HepG2 (cell line): ENCODE results near the gene RNF13. TPM values are rescaled to one million over a fixed set of nuclear protein-coding genes. Genes with fewer than 3 reads are reported as not detected.

Experiments used
- CTCF ChIP-seq: sonication (generic); formaldehyde crosslinking; IDR thresholded peaks from 2 replicates; pipeline ENCODE4 v1.5.0; 2020; ENCODE audit warnings: mild to moderate bottlenecking, missing genetic modification reagents, moderate library complexity
- FUBP1 ChIP-seq: sonication (generic); formaldehyde crosslinking; IDR thresholded peaks from 2 replicates; pipeline ENCODE4 v1.5.1; 2020; ENCODE audit warnings: missing genetic modification reagents, mild to moderate bottlenecking, borderline replicate concordance
- JUNB ChIP-seq: sonication (generic); formaldehyde crosslinking; IDR thresholded peaks from 2 replicates; pipeline ENCODE4 v1.8.0; 2022; ENCODE audit warnings: missing genetic modification reagents, mild to moderate bottlenecking, borderline replicate concordance
- SATB2 ChIP-seq: sonication (generic); formaldehyde crosslinking; IDR thresholded peaks from 2 replicates; pipeline ENCODE4 v1.5.0; 2020; ENCODE audit warnings: missing genetic modification reagents
- SIX4 ChIP-seq: sonication (generic); formaldehyde crosslinking; IDR thresholded peaks from 2 replicates; pipeline ENCODE4 v1.4.0; 2020; ENCODE audit warnings: missing genetic modification reagents
- SMAD1 ChIP-seq: sonication (generic); formaldehyde crosslinking; IDR thresholded peaks from 2 replicates; pipeline ENCODE4 v1.4.0; 2020; ENCODE audit warnings: missing genetic modification reagents, low read depth, mild to moderate bottlenecking, borderline replicate concordance
- STAT6 ChIP-seq: sonication (generic); formaldehyde crosslinking; IDR thresholded peaks from 2 replicates; pipeline ENCODE4 v1.4.0; 2020; ENCODE audit warnings: missing genetic modification reagents, mild to moderate bottlenecking, borderline replicate concordance
- TAF15 ChIP-seq: fragments of 200-400 bp; formaldehyde crosslinking; IDR thresholded peaks from one replicate; pipeline ENCODE4 v1.6.1; 2018; ENCODE audit warnings: mild to moderate bottlenecking, low read depth, low read length; ENCODE audit not compliant: poor library complexity, severe bottlenecking
- U2AF1 ChIP-seq: fragments of 200-400 bp; formaldehyde crosslinking; optimal IDR thresholded peaks from 2 replicates; pipeline ENCODE3; 2017; ENCODE audit warnings: mild to moderate bottlenecking, low read depth, low read length
- ZNF10 ChIP-seq: sonication (generic); formaldehyde crosslinking; IDR thresholded peaks from 2 replicates; pipeline ENCODE4 v1.4.0; 2020; ENCODE audit warnings: mild to moderate bottlenecking, low read depth, missing genetic modification reagents, borderline replicate concordance
- ZNF18 ChIP-seq: sonication (generic); formaldehyde crosslinking; IDR thresholded peaks from 2 replicates; pipeline ENCODE4 v1.8.0; 2022; ENCODE audit warnings: mild to moderate bottlenecking, missing genetic modification reagents; ENCODE audit not compliant: insufficient replicate concordance
- ZNF230 ChIP-seq: sonication (generic); formaldehyde crosslinking; IDR thresholded peaks from 2 replicates; pipeline ENCODE4 v1.4.0; 2020; ENCODE audit warnings: mild to moderate bottlenecking, missing genetic modification reagents
- ZNF333 ChIP-seq: sonication (generic); formaldehyde crosslinking; IDR thresholded peaks from 2 replicates; pipeline ENCODE4 v1.4.0; 2020; ENCODE audit warnings: mild to moderate bottlenecking, missing genetic modification reagents, borderline replicate concordance
- ZNF660 ChIP-seq: sonication (generic); formaldehyde crosslinking; IDR thresholded peaks from 2 replicates; pipeline ENCODE4 v1.5.1; 2020; ENCODE audit warnings: mild to moderate bottlenecking, low read depth, missing genetic modification reagents, borderline replicate concordance
- ZNF781 ChIP-seq: sonication (generic); formaldehyde crosslinking; IDR thresholded peaks from 2 replicates; pipeline ENCODE4 v1.5.1; 2020; ENCODE audit warnings: borderline replicate concordance, mild to moderate bottlenecking, missing genetic modification reagents; ENCODE audit errors: not compliant biosample characterization
- polyA plus RNA-seq, 8 experiments: library from polyadenylated mRNA; depleted of rRNA in 3 of 8; stranded (reverse) in 7 of 8; unstranded in 1 of 8; fragments of >200 nt; fragmentation: Illumina TruSeq in 4 of 8; extraction: Trizol in 4 of 8; gene quantifications; 2 replicates each; pipeline versions ENCODE4 v1.2.1 to v1.2.3, GENCODE V29; 2011 to 2016; ENCODE audit warnings: low read depth in 4 of 8, missing spikeins in 1 of 8, mixed read lengths in 1 of 8; ENCODE audit not compliant: insufficient read depth in 1 of 8
- total RNA-seq, 5 experiments: library from RNA; depleted of rRNA; stranded (reverse); fragments of >200 nt; fragmentation: Illumina TruSeq; extraction: Trizol; gene quantifications; 2 replicates each; pipeline ENCODE4 v1.2.3, GENCODE V29; 2016; ENCODE audit warnings: low read depth in 1 of 5

Gene RNF13
- total and polyA plus RNA-seq, 2 of the 13 experiments (the other 11 are each of a cell fraction or from before 2014, with no cell fraction given) = 39.8 to 46.0 TPM

GRCh38 chr3:149971403-149972075 is 158.5 kb downstream of the RNF13 start (continued):
- TF ChIP-seq U2AF1 = peak; percentile 61
- no peak for TF ChIP-seq ZNF333
- TF ChIP-seq JUNB (CRISPR knock-in tag) = no peak; the same call in 1 of the 2 replicates
- no peak for TF ChIP-seq SMAD1 (CRISPR knock-in tag)
- TF ChIP-seq STAT6 (CRISPR knock-in tag) = no peak
- no peak for TF ChIP-seq ZNF10
- no peak for TF ChIP-seq ZNF781 (CRISPR knock-in tag)
- TF ChIP-seq TAF15 = no peak
- TF ChIP-seq ZNF660 = no peak
- no peak for TF ChIP-seq SATB2 (CRISPR knock-in tag)
- TF ChIP-seq CTCF (CRISPR knock-in tag) = no peak
- TF ChIP-seq ZNF18 (CRISPR knock-in tag) = no peak
- no peak for TF ChIP-seq FUBP1 (CRISPR knock-in tag)
- peak; percentile 87 for TF ChIP-seq SIX4
- TF ChIP-seq ZNF230 (CRISPR knock-in tag) = peak; percentile 68; the same call in 1 of the 2 replicates
